Loucy (cell line): ENCODE data around the gene ARHGAP20.

Experiments used
- H2AFZ ChIP-seq: fragments of 200-600 bp; sonication (generic); 2 replicates; pipeline ENCODE4 v1.6.0; 2016; ENCODE audit warnings: antibody characterized with exemption, mild to moderate bottlenecking, low read length, moderate library complexity
- H3F3A ChIP-seq: fragments of 200-600 bp; 2 replicates; pipeline ENCODE4 v1.6.0; 2016; ENCODE audit warnings: antibody characterized with exemption, low read depth, mild to moderate bottlenecking
- H3K27me3 ChIP-seq: fragments of 200-600 bp; sonication (generic); 2 replicates; pipeline ENCODE4 v1.6.1; 2014; ENCODE audit warnings: low read length, mild to moderate bottlenecking; ENCODE audit not compliant: insufficient read depth, poor library complexity, severe bottlenecking
- H3K36me3 ChIP-seq: fragments of 200-600 bp; sonication (generic); 2 replicates; pipeline ENCODE4 v1.6.1; 2016; ENCODE audit warnings: low read length; ENCODE audit not compliant: insufficient read depth
- H3K4me1 ChIP-seq: fragments of 200-600 bp; sonication (generic); 2 replicates; pipeline ENCODE4 v1.5.1; 2014; ENCODE audit warnings: low read length, mild to moderate bottlenecking; ENCODE audit not compliant: insufficient read depth, poor library complexity, severe bottlenecking
- H3K4me2 ChIP-seq: fragments of 200-600 bp; sonication (generic); 2 replicates; pipeline ENCODE4 v1.6.0; 2014; ENCODE audit warnings: antibody characterized with exemption, low read length, low read depth, mild to moderate bottlenecking; ENCODE audit not compliant: poor library complexity, severe bottlenecking
- H3K4me3 ChIP-seq: fragments of 200-600 bp; sonication (generic); 2 replicates; pipeline ENCODE4 v1.5.1; 2014; ENCODE audit warnings: low read length, mild to moderate bottlenecking, mixed read lengths; ENCODE audit not compliant: poor library complexity, severe bottlenecking
- H3K79me2 ChIP-seq: fragments of 200-600 bp; sonication (generic); 2 replicates; pipeline ENCODE4 v1.6.1; 2014; ENCODE audit warnings: low read length; ENCODE audit not compliant: insufficient read depth
- H3K9ac ChIP-seq: fragments of 200-600 bp; sonication (generic); 2 replicates; pipeline ENCODE4 v1.6.0; 2014; ENCODE audit warnings: mild to moderate bottlenecking, low read depth, low read length, moderate library complexity; ENCODE audit not compliant: poor library complexity, severe bottlenecking
- H3K9me2 ChIP-seq: fragments of 200-600 bp; sonication (generic); replicated peaks from 2 replicates; pipeline ENCODE4 v1.6.1; 2016; ENCODE audit warnings: low read depth, low read length, mixed read lengths
- H3K9me3 ChIP-seq: fragments of 200-600 bp; sonication (generic); 2 replicates; pipeline ENCODE4 v1.6.1; 2014; ENCODE audit warnings: mild to moderate bottlenecking, antibody characterized with exemption, low read length, low read depth; ENCODE audit not compliant: insufficient read depth
- H4K20me1 ChIP-seq: fragments of 200-600 bp; sonication (generic); 2 replicates; pipeline ENCODE4 v1.6.0; 2014; ENCODE audit warnings: antibody characterized with exemption, low read length, mild to moderate bottlenecking; ENCODE audit not compliant: insufficient read depth, poor library complexity, severe bottlenecking
- EZH2phosphoT487 ChIP-seq: fragments of 200-600 bp; IDR thresholded peaks from 2 replicates; pipeline ENCODE4 v1.6.1; 2018; ENCODE audit warnings: antibody characterized with exemption, mild to moderate bottlenecking, moderate library complexity, borderline replicate concordance
- TF ChIP-seq, protein P1 (sequence below): fragments of 200-600 bp; sonication (generic); conservative IDR thresholded peaks from 2 replicates; pipeline ENCODE4 v1.5.1; 2014; ENCODE audit warnings: mild to moderate bottlenecking, antibody characterized with exemption, low read length

The ARHGAP20 gene

DNA sequence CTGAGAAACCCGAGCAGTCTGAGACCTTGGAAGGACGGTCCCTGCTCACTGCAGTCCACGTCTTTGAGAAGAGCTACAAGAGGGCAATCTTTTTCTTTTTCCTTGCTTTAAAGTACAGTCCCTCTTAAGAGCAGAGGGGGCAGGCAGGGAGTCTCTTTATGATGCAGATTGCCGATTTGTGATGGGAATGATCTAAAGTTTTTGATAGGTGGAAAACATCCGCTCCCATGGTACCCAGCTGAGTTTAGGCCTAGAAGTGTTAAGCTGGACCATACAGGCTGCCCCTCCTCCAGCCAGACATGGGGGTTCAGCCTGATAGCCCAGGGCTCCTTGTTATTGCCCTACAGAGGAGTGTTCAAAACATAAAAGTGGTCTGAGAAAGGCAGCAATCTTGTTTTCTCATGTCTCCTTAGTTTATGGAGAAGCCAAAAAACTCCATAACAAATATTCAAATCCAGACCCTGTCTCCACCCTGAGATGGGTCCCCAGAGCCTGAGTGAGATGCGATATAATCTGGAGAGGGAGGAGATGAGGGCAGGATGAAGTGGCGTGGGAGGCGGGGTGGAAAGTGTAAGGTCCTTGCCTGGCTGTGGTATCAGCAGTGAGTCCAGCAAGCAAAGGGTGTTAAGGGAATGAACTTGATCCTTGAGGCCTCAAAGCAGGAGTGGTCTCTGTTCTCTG is 147.4 kb downstream of the ARHGAP20 start:
- peak overlapping the region; percentile 35; the same call in 1 of the 2 replicates for H2AFZ ChIP-seq
- no peaks in the 10 kb centered on the region for H3K9me3 ChIP-seq
- no peak for TF ChIP-seq EZH2phosphoT487
- TF ChIP-seq, protein P1, sequence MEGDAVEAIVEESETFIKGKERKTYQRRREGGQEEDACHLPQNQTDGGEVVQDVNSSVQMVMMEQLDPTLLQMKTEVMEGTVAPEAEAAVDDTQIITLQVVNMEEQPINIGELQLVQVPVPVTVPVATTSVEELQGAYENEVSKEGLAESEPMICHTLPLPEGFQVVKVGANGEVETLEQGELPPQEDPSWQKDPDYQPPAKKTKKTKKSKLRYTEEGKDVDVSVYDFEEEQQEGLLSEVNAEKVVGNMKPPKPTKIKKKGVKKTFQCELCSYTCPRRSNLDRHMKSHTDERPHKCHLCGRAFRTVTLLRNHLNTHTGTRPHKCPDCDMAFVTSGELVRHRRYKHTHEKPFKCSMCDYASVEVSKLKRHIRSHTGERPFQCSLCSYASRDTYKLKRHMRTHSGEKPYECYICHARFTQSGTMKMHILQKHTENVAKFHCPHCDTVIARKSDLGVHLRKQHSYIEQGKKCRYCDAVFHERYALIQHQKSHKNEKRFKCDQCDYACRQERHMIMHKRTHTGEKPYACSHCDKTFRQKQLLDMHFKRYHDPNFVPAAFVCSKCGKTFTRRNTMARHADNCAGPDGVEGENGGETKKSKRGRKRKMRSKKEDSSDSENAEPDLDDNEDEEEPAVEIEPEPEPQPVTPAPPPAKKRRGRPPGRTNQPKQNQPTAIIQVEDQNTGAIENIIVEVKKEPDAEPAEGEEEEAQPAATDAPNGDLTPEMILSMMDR, result no peak
- no peaks in the 10 kb centered on the region for H3F3A ChIP-seq
- no peaks in the 10 kb centered on the region for H3K27me3 ChIP-seq
- H3K4me1 ChIP-seq, result peaks cover 25% of the 10 kb centered on the region
- H3K79me2 ChIP-seq, result no peaks in the 10 kb centered on the region
- H3K4me2 ChIP-seq, result peak overlapping the region; percentile 47
- H3K9me2 ChIP-seq, result no peaks in the 10 kb centered on the region
- no peaks in the 10 kb centered on the region for H3K36me3 ChIP-seq
- H3K9ac ChIP-seq, result peak overlapping the region; percentile 30
- H4K20me1 ChIP-seq, result no peaks in the 10 kb centered on the region
- peak overlapping the region; percentile 22 for H3K4me3 ChIP-seq

- no peaks in the 10 kb centered on the region for H3K27me3 ChIP-seq
- no peak overlapping the region for H3K4me3 ChIP-seq
- H3K36me3 ChIP-seq, result no peaks in the 10 kb centered on the region
- no peak overlapping the region for H2AFZ ChIP-seq
- H3K4me2 ChIP-seq, result no peak overlapping the region
- no peaks in the 10 kb centered on the region for H3K9me2 ChIP-seq
- H3K9me3 ChIP-seq, result no peaks in the 10 kb centered on the region
- no peak overlapping the region for H3K9ac ChIP-seq
- peaks cover 8% of the 10 kb centered on the region for H3K4me1 ChIP-seq
- no peaks in the 10 kb centered on the region for H4K20me1 ChIP-seq
- TF ChIP-seq, protein P1, result no peak
- no peak for TF ChIP-seq EZH2phosphoT487
- no peaks in the 10 kb centered on the region for H3F3A ChIP-seq
- H3K79me2 ChIP-seq, result no peaks in the 10 kb centered on the region
Observed at GRCh38 chr11:110544779-110545178, 167.5 kb downstream of the ARHGAP20 start.

DNA sequence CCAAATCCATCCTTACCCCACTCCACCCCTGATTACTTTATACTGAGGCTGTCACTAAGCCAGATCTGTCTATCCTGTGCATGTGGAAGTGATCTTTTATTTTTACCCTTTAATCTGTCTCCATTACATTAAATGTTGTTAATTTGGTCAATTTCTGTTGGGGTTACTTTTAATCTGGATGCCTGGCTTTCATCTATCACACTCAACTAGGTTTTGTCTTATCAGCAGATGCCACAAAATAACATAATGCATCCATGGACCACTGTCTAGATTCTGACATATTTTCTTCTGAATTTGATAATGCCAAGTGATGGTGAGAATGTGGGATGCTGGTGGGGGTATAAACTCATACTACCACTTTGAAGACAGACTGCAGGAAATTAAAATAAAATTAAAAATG is 174.1 kb downstream of the ARHGAP20 start:
- Histone ChIP-seq H3K36me3 (no peaks in the 10 kb centered on the region), H3K4me1 (peaks cover 10% of the 10 kb centered on the region), H3K4me2 (no peak overlapping the region), H3K4me3 (no peak overlapping the region), H3F3A (no peaks in the 10 kb centered on the region), H3K9ac (no peak overlapping the region), H3K9me3 (no peaks in the 10 kb centered on the region), H3K27me3 (no peaks in the 10 kb centered on the region), H3K9me2 (no peaks in the 10 kb centered on the region), H2AFZ (no peak overlapping the region), H3K79me2 (no peaks in the 10 kb centered on the region), H4K20me1 (no peaks in the 10 kb centered on the region)
- TF ChIP-seq, protein P1, result no peak
- TF ChIP-seq EZH2phosphoT487, result no peak
